Stimulated activated CD8-positive, alpha-beta memory T cell treated with anti-CD3 and anti-CD28 coated beads, Interleukin-15, amount 100 ng/mL, for 24 hours (primary cell): Measurements from ENCODE around the gene IRGQ.
"Not testable (repeated sequence)": the region's sequence is repeated elsewhere in the genome, so short reads cannot be mapped to it uniquely, and the experiment has no call there.

Source experiments
- DNase-seq: peaks from one replicate; pipeline ENCODE4 v3.0.0-alpha.2; 2020; ENCODE audit warnings: low read depth

The IRGQ gene

DNA sequence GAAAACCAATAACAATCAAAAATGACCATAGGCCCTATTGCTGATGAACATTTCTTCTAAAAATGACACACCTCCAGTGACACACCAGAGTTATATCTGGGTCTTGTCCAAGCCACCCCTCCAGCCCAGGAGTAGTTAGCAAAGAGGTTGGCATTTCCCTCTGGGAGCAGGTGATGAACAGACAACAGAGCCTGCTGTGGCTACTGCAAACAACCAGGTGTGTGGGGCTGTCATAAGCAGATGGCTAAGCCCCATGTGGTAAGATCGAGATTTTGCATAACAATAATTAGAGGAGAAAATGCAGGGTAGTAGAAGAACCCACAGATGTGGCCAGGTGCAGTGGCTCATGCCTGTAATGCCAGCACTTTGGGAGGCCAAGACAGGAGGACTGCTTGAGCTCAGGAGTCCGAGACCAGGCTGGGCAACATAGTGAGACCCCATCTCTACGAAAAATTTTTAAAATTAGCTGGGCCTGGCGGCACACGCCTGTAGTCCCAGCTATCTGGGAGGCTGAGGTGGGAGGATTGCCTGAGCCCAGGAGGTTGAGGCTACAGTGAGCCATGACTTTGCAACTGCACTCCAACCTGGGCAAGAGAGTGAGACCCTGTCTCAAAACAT, 25.7 kb downstream of the IRGQ start:
- no peak for DNase-seq

DNA sequence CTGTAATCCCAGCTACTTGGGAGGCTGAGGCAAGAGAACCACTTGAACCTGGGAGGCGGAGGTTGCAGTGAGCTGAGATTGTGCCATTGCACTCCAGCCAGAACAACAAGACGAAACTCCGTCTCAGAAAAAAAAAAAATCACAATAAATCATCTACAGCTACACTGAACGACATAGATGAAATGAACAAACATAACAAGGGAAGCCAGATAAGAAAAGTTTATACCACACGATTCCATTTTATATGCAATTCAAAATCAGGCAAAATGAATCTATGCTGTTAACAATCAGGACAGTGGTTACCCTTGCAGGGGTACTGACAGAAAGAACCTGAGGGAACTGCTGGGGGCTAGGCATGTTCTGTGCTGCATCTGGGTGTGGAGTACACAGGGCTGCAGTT, 26.3 kb downstream of the IRGQ start:
- DNase-seq: no peak

DNA sequence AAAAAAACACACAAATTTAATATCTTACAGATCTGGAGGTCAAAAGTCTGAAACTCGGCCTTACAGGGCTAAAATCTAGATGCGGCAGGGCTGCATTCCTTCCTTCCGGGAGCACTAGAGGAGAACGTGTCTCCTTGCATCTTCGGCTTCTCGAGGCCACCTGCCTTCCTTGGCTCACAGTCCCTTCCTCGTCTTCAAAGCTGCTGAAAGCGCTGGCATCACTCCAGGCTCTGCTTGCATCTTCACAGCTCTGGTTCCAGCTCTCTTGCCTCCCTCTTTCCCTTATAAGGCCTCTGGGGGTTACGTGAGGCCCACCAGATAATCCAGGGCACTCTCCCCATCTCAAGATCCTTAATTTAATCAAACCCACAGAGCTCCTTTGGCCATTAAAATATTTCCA, 31.1 kb downstream of the IRGQ start:
- DNase-seq: no peak

- DNase-seq: no peak
Observed at GRCh38 chr19:43563816-43564457, 32.0 kb downstream of the IRGQ start.

- peak; percentile 21 for DNase-seq
Observed at GRCh38 chr19:43562698-43563241, 33.2 kb downstream of the IRGQ start.

DNA sequence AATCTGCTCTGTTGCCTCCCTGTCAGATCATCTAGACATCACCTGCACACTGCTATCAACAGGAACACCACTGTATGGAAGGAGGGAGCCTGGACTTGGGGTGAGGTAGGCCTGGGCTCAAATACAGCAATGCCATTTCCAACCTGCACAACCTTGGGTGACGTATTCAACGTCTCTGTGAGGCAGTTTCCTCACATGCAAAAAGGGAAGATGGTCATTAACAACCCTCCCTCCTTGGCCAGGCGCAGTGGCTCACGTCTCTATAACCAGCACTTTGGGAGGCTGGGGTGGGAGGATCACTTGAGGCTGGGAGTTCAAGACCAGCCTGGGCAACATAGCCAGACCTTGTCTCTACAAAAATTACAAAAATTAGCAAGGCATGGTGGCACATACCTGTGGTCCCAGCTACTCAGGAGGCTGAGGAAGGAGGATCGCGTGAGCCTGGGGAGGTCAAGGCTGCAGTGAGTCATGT, 33.7 kb downstream of the IRGQ start:
- no peak for DNase-seq

DNA sequence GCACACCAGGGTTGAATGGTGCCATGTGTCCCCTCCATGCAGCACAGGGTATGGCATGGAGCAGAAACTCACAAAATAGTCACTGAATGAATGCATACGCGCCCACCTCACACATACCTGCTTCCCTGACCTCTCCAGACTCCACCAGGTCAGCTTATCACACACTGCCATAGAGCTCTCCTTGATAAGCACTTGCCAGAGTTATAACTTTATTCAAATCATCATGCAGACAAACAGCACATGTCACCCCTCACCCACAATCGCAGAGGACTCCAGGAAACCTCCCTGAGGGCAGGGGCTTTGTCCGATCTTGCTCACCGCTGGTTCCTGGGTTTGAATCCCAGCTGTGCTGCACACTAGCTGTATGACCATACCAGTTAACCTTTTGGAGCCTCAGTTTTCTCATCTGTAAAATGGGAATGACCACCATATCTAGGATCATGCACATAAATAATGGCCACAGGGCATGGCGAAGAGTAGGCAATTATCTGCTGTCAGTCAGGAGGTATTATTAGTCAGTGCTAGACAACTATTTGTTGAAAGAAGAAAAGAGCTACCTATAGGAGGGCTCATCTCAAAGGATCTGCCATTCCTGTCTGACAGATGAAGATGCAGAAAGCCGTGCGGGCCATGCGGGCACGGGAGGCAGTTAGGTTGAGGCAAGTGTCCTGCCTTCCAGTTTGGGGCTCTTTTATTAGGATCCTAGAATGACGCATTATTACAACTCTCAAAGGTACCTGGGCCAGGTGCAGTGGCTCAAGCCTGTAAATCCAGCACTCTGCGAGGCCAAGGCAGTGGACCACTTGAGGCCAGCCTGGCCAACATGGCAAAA, 34.6 kb downstream of the IRGQ start:
- DNase-seq: no peak

- no peak for DNase-seq
Observed at GRCh38 chr19:43560687-43561086, 35.2 kb downstream of the IRGQ start.

DNA sequence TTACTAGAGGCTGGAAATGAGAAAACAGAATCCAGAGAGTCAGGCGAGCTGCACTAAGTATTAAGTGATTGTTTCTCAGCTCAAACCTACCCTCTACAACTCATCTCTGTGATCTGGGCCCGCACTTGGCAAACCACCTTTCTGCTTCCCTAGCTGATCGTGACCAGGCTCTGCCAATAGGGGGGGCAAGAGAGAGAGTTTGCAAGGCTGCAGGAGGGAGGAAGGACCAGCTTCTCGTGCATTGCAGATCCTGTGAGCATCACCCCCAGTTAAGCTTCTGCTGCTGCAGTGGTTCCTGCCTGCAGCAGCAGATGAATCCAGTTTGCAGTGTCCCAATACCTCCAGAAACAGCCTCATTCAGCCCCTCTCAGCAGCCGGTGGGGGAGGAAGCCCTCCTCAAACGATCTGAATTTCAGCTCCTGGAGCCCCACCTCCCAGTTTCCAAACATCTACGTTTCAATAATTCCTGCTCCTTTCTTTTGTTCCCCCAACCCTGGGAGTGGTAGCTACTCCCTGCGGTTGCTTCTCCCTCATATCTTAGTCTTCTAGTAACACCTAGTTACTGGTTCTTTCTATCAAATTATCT, 40.7 kb downstream of the IRGQ start:
- peak; percentile 46 for DNase-seq

DNA sequence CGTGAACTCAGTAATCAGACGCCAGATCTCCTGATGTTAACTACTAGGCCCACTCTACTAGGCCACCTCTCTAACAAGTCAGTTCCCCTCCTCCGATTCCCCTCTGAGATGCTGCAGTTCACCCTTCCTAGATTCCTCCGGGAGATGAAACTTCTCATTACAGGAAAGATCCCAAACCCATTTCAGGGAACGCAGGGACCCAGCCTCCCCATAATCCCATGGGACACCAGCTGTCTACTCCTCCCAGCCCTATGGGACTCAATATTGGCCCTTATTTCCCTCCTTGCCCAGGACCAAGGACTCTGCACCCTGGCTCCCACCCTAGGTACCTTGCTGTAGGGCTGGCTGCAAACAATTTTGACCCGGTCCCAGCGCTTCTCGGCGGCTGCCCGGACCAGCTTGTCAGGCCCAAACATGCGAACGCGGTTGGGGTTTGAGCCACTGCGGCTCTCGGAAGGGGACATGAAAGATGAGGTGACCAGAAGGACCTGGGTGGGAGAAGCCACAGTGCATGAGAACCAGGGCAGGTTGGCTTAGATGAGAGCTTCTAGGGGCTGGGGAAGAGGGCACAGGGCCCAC, 41.5 kb downstream of the IRGQ start:
- no peak for DNase-seq

GRCh38 chr19:43553656-43554055, 42.3 kb downstream of the IRGQ start:
- no peak for DNase-seq

GRCh38 chr19:43552616-43553015, 43.3 kb downstream of the IRGQ start:
- no peak for DNase-seq

GRCh38 chr19:43552198-43552450, 43.8 kb downstream of the IRGQ start:
- no peak for DNase-seq

GRCh38 chr19:43551399-43552197, 44.3 kb downstream of the IRGQ start:
- DNase-seq: no peak

- DNase-seq: no peak
Observed at GRCh38 chr19:43548706-43549105, 47.2 kb downstream of the IRGQ start.

DNA sequence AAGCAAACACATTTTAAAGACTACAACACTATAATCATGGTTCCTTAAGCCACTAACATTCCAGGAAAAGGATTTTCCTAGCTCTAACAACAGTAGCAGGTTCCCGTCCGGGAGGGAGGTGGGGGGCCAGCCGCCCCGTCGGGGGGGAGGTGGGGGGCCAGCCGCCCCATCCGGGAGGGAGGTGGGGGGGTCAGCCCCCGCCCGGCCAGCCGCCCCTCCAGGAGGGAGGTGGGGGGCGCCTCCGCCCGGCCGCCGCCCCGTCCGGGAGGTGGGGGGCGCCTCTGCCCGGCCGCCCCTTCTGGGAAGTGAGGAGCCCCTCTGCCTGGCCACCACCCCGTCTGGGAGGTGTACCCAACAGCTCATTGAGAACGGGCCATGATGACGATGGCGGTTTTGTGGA, 48.0 kb downstream of the IRGQ start:
- not testable (repeated sequence) for DNase-seq

- DNase-seq: no peak
Observed at GRCh38 chr19:43546581-43546980, 49.4 kb downstream of the IRGQ start.

GRCh38 chr19:43545981-43546380, 50.0 kb downstream of the IRGQ start:
- DNase-seq: no peak

GRCh38 chr19:43545276-43545675, 50.7 kb downstream of the IRGQ start:
- no peak for DNase-seq

DNA sequence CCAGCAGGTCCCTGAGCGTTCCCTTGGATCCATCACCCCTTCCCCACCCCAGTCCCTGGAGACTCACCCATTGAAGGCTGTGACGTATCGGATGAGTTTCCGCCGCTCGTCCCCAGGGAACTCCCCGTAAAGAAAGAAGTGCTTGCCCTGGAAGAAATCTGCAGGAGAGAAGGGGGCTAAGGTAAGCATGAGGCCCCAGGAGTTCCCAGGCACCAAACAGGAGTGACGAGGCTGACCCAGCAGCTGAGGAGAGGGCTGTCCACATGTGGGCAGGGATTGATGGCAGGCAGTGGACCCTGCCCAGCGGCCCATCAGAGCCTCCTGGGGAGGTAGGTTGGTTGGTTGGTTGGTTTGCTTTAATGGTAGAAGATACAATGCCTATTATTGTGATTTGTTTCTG, 51.9 kb downstream of the IRGQ start:
- DNase-seq: no peak

- no peak for DNase-seq
Observed at GRCh38 chr19:43541920-43542650, 53.8 kb downstream of the IRGQ start.
